ENCODE measurements around the gene SPEM1. TPM values are rescaled to one million over a fixed set of nuclear protein-coding genes. Genes with fewer than 3 reads are reported as not detected.

Gene SPEM1
- total RNA-seq, 4 donors from 2014 or later: not detected

DNA sequence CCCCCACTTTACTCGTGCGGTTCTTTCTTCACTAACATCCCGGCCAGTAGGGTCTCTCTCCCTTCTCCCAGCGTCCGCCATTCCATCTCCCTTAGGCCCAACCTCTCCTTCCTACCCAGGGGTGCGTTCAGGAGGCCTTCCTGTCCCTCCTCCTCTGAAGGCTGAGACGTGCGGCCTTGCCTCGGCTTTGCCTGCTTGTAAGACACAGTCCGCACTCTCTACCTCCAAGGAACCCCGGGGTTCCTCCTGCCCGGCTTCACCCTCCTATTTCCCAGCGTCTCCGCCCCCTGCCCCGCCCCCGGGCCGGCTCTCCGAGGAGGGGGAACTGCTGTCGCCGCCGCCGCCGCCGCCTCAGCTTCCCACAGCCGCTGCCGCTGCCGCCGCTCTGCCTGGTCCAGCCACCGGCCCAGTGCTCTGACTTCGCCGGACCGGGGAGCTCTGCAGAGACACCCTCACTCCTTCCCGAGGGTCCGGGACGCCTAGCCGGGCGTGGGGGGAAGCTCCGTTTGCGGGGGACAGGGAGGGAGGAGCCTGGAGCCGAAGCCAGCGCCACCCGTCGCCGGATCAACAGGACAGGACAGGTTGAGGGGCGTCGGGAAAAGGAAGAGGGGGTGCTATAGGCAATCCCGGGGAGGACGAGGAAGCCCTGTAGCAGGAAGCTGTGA, 18.0 kb downstream of the SPEM1 start:
- intact Hi-C loops (cut with DNase I; ENCODE audit: low total_unique reads): loop anchor here (10.0 kb wide), 1 partner anchor 127 kb away; the partner anchor contains the start of gene SENP3
- TF ChIP-seq POLR2A (IDR thresholded peaks at IDR 0.05): no peak
- TF ChIP-seq, protein P1, sequence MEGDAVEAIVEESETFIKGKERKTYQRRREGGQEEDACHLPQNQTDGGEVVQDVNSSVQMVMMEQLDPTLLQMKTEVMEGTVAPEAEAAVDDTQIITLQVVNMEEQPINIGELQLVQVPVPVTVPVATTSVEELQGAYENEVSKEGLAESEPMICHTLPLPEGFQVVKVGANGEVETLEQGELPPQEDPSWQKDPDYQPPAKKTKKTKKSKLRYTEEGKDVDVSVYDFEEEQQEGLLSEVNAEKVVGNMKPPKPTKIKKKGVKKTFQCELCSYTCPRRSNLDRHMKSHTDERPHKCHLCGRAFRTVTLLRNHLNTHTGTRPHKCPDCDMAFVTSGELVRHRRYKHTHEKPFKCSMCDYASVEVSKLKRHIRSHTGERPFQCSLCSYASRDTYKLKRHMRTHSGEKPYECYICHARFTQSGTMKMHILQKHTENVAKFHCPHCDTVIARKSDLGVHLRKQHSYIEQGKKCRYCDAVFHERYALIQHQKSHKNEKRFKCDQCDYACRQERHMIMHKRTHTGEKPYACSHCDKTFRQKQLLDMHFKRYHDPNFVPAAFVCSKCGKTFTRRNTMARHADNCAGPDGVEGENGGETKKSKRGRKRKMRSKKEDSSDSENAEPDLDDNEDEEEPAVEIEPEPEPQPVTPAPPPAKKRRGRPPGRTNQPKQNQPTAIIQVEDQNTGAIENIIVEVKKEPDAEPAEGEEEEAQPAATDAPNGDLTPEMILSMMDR (IDR thresholded peaks at IDR 0.05): no peak
- peak overlapping the region; percentile 22 for H3K4me3 ChIP-seq (ENCODE audit: low read depth, poor library complexity, severe bottlenecking)
- DNase-seq (ENCODE audit: low spot score in 2 of 2): peak in 1 of 2 donors; percentile 72
- 4 to 12% methylated on average over 36 to 48 of the region's 48 CpGs for WGBS, 2 donors

DNA sequence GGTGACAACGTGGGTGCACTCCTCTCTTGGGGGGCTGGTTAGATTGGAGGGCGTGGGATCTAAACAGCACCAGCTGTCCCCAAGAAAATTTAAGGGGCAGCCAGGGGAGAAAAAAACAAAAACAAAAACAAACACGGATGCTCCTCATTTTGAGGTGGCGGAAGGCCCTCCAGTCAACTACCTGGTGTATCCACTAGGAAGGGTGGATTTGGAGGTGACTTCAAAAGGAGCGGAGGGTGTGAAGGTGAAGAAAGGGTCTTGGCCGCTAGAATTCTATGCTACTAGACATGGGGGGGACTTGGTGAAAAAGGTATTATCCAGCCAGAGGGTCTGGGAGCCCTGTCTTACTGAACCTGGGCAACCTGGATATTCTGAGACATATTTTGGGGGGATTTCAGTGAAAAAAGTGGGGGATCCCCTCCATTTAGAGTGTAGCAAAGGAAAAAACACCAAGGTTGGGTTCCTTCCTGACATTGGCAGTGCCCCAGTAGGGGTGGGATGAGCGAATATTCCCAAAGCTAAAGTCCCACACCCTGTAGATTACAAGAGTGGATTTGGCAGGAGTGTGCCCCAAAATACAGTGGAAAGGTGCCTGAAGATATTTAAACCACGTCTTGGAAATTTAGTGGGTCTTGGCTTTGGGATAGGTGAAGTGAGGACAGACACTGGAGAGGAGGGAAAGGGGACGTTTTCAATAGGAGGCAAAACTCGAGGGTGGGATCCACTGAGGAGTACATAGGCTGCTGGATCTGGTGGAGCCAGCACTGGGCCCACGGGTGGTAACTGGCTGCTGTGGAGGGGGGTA, 18.7 kb downstream of the SPEM1 start:
- 28 to 35% methylated on average over 11 of the region's 11 CpGs for WGBS, 2 donors
- no peak for DNase-seq (ENCODE audit: low spot score in 2 of 2)
- intact Hi-C loops (cut with DNase I; ENCODE audit: low total_unique reads): loop anchor here (10.0 kb wide), 1 partner anchor 126 kb away; the partner anchor contains the start of gene SENP3
- TF ChIP-seq, protein P1 (IDR thresholded peaks at IDR 0.05): no peak
- TF ChIP-seq POLR2A (IDR thresholded peaks at IDR 0.05): no peak
- H3K4me3 ChIP-seq (ENCODE audit: low read depth, poor library complexity, severe bottlenecking): no peak overlapping the region

GRCh38 chr17:7439462-7440112, 19.5 kb downstream of the SPEM1 start, which contains the start of gene FGF11:
FGF11 (plus strand) TSS chr17:7439512; CDS start chr17:7439621, 109 bp downstream.
- intact Hi-C loops (cut with DNase I; ENCODE audit: low total_unique reads): loop anchor here (10.0 kb wide), 1 partner anchor 125 kb away; the partner anchor contains the start of gene SENP3
- H3K4me3 ChIP-seq (ENCODE audit: low read depth, poor library complexity, severe bottlenecking): peak within 1 kb of the TSS; percentile 22
- no peak for DNase-seq (ENCODE audit: low spot score in 2 of 2)
- 1 to 3% methylated on average over 16 to 50 of the region's 50 CpGs for WGBS, 2 donors
- TF ChIP-seq, protein P1 (IDR thresholded peaks at IDR 0.05): no peak
- TF ChIP-seq POLR2A (IDR thresholded peaks at IDR 0.05): no peak

DNA sequence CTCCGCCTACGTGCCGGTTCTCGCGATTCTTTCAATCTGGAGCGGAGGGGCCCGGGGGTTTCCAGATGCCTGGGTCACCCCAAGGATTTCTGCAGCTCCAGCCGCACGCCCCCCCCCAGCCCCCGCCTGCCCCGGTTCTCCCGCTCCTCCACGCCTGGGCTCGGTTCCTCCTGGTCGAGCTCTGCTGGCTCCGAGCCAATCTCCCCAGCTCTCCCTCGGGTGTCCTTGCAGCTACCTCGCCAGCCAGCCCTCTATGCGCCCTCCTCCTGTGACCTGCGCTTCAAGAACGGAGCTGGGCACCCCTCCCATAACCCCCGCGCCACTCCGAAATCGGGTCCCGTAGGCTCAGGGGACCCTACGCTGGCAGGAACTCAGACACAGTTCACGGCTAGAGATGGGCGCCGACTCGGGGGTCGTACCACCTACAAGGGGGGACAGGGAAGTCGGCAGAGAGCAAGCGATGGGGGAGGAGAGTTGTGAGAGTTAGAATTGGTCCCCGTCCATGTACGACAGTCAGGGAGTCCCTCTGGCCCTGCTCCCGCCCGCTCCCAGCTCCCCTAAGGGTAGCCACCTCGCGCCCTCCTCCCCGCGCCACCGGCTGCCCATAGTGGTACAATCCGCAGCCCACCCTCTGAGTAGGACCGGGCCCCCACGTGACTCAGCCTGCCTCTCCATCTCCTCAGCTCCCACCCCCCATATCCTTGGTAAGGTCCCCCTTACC, 20.1 kb downstream of the SPEM1 start:
- peak in 1 of 2 donors; percentile 91 for DNase-seq (ENCODE audit: low spot score in 2 of 2)
- 2 to 3% methylated on average over 44 to 45 of the region's 46 CpGs for WGBS, 2 donors
- intact Hi-C loops (cut with DNase I; ENCODE audit: low total_unique reads): no loop called here
- H3K4me3 ChIP-seq (ENCODE audit: low read depth, poor library complexity, severe bottlenecking): peak overlapping the region; percentile 4
- no peak for TF ChIP-seq POLR2A (IDR thresholded peaks at IDR 0.05)

GRCh38 chr17:7440834-7441195, 20.7 kb downstream of the SPEM1 start:
- no peak for DNase-seq (ENCODE audit: low spot score in 2 of 2)
- TF ChIP-seq POLR2A (IDR thresholded peaks at IDR 0.05): no peak
- TF ChIP-seq, protein P1 (IDR thresholded peaks at IDR 0.05): no peak
- intact Hi-C loops (cut with DNase I; ENCODE audit: low total_unique reads): no loop called here
- no peak overlapping the region for H3K4me3 ChIP-seq (ENCODE audit: low read depth, poor library complexity, severe bottlenecking)
- 7 to 21% methylated on average over 8 to 12 of the region's 12 CpGs for WGBS, 2 donors
